OCI-LY1 (cell line): Measurements from ENCODE around the gene PRRC2C.

Source experiments
- EZH2 ChIP-seq: fragments of 200-600 bp; sonication (generic), shearing (Covaris generic); IDR thresholded peaks from 2 replicates; pipeline ENCODE4 v1.8.0; 2017; ENCODE audit warnings: borderline replicate concordance, mixed run types, mild to moderate bottlenecking, antibody characterized with exemption, low read length, moderate library complexity, mixed read lengths
- TF ChIP-seq, protein P1 (sequence below): fragments of 200-600 bp; sonication (generic), shearing (Covaris generic); IDR thresholded peaks from 2 replicates; pipeline ENCODE4 v1.5.1; 2017; ENCODE audit warnings: mild to moderate bottlenecking, antibody characterized with exemption, low read length, moderate library complexity, mixed read lengths

DNA sequence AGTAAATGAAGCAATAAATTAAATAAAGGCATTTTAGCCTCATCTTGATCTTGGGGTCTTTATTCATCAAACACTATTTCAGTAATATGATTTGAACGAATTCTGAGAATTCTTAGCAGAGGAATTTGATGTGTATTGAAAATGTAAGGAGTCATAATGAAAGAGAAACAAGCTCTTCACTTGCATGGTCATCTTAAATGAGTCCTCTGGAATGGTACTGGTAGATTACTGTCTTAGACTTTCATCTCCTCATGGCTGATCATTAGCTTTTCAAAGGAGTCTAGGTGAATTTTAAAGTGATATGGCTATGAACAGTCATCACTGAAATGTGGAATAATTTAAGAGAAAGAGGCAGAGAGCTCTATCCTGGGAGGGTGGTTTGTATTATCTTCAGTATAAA lies 30.0 kb downstream of the PRRC2C start:
- no peak for TF ChIP-seq EZH2
- TF ChIP-seq, protein P1, sequence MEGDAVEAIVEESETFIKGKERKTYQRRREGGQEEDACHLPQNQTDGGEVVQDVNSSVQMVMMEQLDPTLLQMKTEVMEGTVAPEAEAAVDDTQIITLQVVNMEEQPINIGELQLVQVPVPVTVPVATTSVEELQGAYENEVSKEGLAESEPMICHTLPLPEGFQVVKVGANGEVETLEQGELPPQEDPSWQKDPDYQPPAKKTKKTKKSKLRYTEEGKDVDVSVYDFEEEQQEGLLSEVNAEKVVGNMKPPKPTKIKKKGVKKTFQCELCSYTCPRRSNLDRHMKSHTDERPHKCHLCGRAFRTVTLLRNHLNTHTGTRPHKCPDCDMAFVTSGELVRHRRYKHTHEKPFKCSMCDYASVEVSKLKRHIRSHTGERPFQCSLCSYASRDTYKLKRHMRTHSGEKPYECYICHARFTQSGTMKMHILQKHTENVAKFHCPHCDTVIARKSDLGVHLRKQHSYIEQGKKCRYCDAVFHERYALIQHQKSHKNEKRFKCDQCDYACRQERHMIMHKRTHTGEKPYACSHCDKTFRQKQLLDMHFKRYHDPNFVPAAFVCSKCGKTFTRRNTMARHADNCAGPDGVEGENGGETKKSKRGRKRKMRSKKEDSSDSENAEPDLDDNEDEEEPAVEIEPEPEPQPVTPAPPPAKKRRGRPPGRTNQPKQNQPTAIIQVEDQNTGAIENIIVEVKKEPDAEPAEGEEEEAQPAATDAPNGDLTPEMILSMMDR = no peak
